CD4-positive, alpha-beta T cell treated with Interleukin-4 for 1 hour (primary cell): Measurements from ENCODE around the gene MAD2L2.

Source experiments
- DNase-seq, 2 donors: peaks; one replicate each; pipeline ENCODE4 v3.0.0-alpha.2; 2020 to 2022

Gene MAD2L2

DNA sequence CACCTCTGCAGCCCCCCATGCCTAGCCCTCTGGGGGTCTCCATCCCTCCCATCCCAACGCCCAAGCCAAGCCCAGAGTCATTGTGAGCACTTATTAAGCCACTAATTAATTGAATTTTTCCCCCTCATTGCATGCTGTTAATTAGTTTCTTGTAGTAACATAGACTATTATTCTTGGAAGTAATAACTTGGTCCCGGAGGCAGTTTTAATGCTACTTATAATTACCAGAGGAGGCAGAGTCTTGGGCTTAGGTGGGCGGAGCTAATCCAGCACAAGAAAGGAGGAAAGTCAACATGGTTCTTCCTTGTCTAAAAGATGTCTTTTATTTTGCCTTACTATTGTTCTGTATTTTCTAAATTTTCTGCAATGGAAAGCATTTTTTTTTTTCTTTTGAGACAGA lies 54.4 kb downstream of the MAD2L2 start:
- no peak for DNase-seq
